HG02840 (cell line): ENCODE results near the gene BMPR1A.
"Not testable (repeated sequence)": the region's sequence is repeated elsewhere in the genome, so short reads cannot be mapped to it uniquely, and the experiment has no call there.

Source experiments
- ATAC-seq: cut with Tn5 transposase; IDR thresholded peaks from one replicate; pipeline ENCODE4 v1.9.1; 2021; ENCODE audit warnings: mild to moderate bottlenecking, moderate library complexity, moderate number of reproducible peaks; ENCODE audit not compliant: unreplicated experiment, low FRiP score

BMPR1A gene

DNA sequence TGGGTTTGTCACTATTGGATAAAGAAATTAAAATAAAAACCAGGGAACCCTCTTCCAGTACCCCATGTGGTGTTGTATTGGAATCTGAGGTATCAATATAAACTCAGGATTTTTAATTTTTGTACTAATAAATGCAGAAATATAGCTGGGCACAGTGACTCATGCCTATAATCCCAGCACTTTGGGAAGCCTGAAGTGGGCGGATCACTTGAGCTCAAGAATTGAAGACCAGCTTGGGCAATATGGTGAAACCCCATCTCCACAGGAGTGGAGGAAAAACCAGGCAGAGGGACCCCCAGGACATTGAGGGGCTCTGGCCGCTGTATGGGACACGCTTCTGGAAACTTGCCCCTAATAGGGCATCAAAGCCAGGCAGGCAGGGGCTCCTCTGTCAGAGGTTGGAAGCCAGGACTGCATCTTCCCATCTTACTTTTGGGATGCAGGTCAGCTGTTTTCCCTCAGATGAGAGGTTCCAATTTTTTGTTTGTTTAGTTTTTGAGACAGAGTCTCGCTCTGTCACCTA lies 222.9 kb downstream of the BMPR1A start:
- no peak for ATAC-seq

DNA sequence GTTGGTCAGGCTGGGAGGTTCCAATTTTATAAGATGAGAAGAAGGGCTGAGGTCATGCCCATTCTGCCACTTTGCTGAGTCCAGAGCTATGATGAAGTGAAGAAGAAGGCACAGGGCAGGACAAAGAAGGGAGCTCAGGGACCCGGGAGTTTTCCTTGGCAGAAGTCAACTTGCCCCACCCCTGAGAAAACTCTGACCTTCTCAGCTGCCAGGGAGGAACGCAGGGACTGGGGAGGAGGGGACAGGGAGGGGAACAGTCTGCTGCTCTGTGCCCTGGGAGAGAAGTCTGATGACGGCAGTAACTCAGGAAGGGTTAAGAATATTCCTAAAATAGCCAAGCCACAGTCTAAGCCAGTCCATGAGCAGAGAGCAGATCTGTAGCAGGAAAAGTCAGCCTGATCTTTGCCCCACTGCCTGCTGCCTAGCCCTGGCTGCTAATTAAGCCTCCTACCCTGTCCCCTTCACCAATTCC lies 223.6 kb downstream of the BMPR1A start:
- no peak for ATAC-seq

DNA sequence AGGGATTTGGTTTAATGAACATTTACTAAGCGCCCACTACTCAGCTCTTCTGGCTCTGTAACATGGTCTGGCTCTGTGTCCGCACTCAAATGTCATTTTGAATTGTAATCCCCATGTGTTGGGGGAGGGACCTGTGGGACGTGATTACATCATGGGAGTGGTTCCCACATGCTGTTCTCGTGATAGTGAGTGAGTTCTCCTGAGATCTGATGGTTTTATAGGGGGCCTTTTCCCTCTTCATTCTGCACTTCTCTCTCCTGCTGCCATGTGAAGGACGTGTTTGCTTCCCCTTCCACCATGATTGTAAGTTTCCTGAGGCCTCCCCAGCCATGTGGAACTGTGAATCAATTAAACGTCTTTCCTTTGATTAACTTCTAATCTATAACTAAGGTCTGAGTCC lies 224.6 kb downstream of the BMPR1A start:
- ATAC-seq = not testable (repeated sequence)

DNA sequence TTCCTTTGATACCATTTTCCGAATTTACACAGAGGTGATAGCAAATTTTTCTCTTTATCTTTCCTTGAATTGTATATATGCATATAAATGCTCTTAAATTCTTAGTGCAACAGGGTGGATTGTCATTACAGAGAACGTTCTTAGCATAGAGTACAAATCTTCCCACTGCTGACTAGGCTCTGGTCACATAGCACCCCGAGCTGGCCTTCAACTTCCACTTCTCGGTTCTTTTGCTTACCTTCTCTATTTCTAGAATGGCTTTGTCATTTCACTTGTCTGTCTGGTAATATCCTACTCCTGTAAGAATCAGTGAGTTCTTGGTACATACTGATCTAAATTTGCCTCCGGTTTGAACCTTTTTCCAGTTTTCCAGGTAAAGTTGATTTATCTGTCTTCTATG lies 225.3 kb downstream of the BMPR1A start:
- no peak for ATAC-seq
